NCI-H1436 (cell line): ENCODE data around the gene SLC35G6.

Source experiments
- DNase-seq: peaks from one replicate; lab custom pipeline; 2025; lab: John Stamatoyannopoulos, UW

Gene SLC35G6

GRCh38 chr17:7502171-7502847 lies 21.1 kb downstream of the SLC35G6 start:
- no peak for DNase-seq

- no peak for DNase-seq
These were observed 21.7 kb downstream of the SLC35G6 start for GRCh38 chr17:7502987-7503386.

- DNase-seq, result no peak
These were observed 22.3 kb downstream of the SLC35G6 start for GRCh38 chr17:7503521-7503920.

- no peak for DNase-seq
These were observed 26.9 kb downstream of the SLC35G6 start for GRCh38 chr17:7508145-7508544.

GRCh38 chr17:7508846-7509245 lies 27.6 kb downstream of the SLC35G6 start:
- no peak for DNase-seq

- no peak for DNase-seq
These were observed 28.7 kb downstream of the SLC35G6 start for GRCh38 chr17:7509937-7510336.

- DNase-seq, result no peak
These were observed 29.9 kb downstream of the SLC35G6 start for GRCh38 chr17:7511108-7511507.

- DNase-seq, result no peak
These were observed 30.9 kb downstream of the SLC35G6 start for GRCh38 chr17:7512105-7512504.

- DNase-seq, result no peak
These were observed 31.7 kb downstream of the SLC35G6 start for GRCh38 chr17:7512824-7513540.

- DNase-seq, result no peak
These were observed 32.7 kb downstream of the SLC35G6 start for GRCh38 chr17:7513850-7514419.

GRCh38 chr17:7515911-7516610 lies 34.8 kb downstream of the SLC35G6 start:
- no peak for DNase-seq

- DNase-seq, result no peak
These were observed 41.8 kb downstream of the SLC35G6 start for GRCh38 chr17:7523033-7523432.

GRCh38 chr17:7528842-7529241 lies 47.6 kb downstream of the SLC35G6 start:
- no peak for DNase-seq

GRCh38 chr17:7530023-7530900 lies 49.0 kb downstream of the SLC35G6 start:
- no peak for DNase-seq
